Hematopoietic multipotent progenitor cell treated with erythropoietin and hydrocortisone succinate and interleukin-3 and kit ligand, for 4 days (in vitro differentiated cells): ENCODE data around the gene PDSS2.
A peak's percentile ranks its signal among the peaks of the same experiment; 100 is the strongest.
"Not testable (repeated sequence)": the region's sequence is repeated elsewhere in the genome, so short reads cannot be mapped to it uniquely, and the experiment has no call there.

Experiments used
- DNase-seq: peaks from one replicate; pipeline ENCODE4 v3.0.0-alpha.2; 2015

PDSS2 gene

DNA sequence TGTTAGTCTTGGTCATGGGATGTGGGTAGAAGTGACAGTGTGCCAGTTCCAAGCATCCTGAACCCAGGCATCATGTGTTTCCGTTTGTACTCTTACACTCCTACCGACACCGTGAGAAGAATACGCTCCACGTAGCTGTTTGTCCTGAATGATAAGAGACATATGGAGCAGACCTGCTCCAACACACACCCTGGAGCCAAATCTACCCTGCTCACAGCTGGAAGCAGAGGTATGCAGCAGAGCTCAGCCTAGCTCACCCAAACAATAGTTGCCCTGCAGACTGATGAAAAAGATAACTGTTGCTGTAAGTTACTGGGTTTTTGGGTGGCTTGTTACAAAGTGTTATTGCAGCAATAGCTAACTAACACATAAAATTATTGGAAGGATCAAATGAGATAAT, 14.3 kb upstream of the PDSS2 start:
- DNase-seq, result no peak

DNA sequence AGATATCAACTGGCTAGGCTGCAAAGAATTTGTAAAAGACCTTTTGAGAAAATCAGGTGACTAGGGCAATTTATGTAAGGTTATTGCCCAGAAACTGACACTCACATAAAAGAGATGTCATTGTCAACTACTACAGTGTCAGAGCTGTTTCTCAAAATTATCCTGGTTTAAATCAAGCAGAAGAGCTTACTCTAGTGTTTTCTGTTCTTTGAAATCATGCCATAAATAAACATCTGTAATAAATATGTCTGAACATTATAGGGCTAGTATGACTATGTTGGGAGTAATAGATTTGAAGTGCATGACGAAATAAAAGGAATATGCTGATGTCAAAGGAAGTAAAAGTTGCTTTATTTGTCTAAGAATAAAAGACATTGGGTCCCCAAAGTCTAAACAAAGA, 11.0 kb upstream of the PDSS2 start:
- no peak for DNase-seq

DNA sequence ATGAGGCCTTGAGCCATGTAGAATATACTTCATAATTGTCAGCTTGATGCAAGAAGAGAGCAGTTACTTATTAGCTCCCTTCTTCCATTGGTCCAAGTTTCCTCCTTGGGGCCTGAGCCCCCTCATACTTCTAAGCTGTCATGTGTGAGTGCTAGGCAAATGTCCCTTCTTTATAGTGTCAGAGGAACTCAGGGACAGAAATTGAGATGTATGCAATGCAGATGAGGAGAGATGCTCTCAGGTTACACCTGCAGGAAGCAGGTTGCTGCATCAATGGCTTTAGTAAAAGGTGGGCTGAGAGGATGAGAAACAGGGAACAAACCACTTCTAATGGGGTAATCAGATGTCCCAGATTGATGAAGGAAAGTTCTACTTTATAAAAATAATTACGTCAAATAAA, 6.7 kb upstream of the PDSS2 start:
- DNase-seq, result no peak

DNA sequence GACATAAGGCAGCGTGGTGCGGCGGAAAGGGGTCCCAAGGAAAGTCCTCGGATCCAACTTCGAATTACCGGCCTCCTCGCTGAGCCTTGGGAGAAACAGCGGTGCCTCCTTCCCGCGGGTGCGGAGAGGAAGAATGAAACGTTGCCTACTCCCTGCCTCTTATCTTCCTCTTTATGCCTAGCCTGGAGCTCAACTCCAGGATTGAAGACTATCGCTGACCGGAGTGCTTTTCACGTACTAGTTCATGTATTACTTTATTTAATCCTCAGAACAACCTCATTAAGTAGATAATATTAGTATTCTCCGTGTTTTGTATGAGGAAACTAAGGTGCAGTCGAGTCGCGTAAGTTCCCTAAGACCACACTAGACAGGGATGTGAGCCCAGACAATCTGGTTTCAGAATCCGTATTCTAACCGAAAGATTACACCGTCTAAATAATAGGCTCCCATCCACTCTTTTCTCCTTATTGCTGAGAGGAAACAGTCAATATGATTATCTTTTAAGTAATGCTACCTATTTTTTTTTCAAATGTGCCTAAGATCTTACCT, 793 bp upstream of the PDSS2 start:
- DNase-seq, result no peak

DNA sequence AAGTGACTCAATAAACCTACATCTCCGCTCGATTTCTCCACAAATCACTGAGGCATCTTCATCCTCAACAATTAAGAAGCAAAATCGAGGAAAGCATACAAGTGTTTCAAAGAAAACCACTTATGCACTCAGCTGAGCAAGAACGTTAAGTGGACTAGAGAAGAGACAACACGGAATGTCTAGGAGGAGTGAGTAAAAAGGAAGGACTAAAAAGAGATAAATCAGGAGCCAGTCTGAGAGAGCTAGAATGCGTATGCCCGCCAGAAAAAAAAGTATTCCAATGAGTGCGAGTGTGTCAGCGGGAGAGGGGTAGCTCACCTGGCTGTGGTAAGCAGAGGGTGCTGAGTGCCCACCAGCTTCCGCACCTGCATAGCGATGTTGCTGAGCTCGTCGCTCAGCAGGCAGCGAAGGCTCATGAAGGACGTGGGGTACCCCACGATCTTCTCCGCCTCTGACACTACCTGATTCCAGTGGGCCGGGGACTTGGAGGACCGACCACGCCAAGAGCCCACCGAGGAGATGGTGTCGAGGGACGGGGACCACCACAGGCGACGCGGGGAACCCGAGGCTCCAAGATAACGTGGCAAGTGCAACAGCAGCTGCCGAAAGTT, 587 bp downstream of the PDSS2 start:
- DNase-seq, result no peak

DNA sequence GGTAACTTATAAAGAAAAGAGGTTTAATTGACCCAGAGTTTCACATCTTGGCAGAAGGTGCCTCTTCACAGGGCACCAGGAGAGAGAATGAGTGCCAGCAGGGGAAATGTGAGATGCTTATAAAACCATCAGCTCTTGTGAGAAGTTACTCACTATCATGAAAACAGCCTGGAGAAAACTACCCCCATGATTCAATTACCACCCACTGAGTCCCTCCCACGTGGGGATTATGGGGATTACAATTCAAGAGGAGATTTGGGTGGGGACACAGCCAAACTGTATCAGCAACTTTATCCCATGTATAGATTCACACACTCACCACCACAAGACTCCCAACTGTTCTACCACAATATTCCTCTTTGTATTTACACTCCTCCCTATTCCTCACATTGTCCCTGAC, 10.6 kb downstream of the PDSS2 start:
- no peak for DNase-seq

DNA sequence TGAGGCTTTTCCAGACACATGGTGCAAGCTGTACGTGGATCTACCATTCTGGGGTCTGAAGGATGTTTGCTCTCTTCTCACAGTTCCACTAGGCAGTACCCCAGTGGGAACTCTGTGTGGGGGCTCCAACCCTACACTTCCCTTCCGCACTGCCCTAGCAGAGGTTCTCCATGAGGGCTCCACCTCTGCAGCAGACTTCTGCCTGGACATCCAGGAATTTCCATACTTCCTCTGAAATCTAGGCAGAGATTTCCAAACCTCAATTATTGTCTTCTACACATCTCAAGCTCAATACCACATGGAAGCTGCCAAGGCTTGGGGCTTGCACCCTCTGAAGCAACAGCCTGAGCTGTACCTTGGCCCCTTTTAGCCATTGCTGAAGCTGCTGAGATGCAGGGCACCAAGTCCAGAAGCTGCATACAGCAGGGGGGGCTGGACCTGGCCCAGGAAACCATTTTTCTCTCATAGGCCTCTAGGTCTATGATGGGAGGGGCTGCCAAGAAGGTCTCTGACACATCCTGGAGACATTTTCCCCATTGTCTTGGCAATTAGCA, 11.6 kb downstream of the PDSS2 start:
- DNase-seq, result no peak

DNA sequence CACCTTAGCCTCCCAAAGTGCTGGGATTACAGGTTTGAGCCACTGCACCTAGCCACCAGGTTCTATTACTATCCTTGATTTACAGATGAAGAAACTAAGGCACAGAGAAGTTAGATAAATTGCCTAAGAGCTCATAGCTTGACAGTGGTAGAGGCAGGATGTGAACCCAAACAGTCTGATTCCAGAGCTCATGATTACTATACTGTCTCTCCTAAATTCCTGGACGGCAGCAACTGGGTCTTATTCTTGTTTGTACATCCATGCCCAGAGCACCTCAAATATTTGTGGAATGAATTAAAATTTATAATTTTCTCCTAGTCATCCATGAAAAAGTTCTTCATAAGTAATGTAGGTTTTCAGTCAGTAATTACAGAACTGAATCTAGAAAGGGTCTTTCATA, 15.1 kb downstream of the PDSS2 start:
- DNase-seq, result no peak

DNA sequence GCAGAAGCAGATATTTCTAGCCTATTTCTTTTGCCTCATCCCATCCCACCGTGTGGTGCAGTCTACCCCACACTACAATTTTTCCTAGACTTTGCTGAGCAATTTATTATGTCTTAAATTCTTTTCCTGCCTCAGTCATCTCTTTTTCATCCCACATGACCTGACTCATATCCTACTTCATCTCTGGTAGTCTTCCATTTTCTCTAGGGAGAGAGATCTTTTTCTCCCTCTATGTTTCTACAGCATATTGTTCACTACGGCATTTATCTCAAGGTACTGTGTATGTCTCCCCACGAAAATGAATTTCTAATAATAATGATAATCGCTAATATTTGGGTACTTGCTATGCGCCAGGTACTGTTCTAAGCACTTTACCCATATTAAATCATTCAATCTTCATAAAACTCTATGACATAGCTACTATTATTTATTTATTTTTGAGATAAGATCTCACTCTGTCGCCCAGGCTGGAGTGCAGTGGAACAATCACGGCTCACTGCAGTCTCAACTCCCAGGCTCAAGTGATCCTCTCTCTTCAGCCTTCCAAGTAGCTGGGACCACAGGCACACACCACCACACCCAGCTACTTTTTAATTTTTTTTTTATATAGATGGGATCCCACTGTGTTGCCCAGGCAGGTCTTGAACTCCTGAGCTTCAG, 15.6 kb downstream of the PDSS2 start:
- DNase-seq, result no peak

DNA sequence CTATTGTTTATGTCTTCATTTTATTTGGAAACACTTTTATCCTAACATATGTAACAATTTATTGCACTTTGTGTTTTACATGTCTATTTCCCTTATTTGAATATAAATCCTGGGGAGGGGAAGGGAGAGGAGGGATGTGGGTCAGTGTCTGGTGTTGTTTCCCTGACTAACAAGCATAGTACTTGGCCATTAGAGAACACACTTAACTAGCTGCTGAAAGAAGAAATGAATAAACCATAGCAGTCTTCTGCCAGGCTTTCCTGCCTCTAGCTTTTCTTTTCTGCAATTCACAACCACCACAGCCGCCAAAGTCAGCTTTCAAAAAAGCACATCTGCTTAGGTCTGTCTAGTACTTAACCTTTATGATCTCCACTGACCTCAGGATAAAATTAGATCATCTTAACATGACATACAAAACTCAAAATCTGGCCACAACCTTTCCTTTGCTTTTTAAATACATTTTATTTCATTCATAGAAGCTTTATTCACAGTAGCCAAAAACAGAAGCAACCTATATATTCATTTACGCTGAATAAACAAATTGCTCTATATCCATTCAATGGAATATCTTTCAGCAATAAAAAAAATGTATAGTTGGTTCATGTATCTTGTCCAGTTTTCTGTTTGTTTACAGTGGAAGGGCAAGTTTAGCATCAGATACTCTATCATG, 16.3 kb downstream of the PDSS2 start:
- DNase-seq, result no peak

DNA sequence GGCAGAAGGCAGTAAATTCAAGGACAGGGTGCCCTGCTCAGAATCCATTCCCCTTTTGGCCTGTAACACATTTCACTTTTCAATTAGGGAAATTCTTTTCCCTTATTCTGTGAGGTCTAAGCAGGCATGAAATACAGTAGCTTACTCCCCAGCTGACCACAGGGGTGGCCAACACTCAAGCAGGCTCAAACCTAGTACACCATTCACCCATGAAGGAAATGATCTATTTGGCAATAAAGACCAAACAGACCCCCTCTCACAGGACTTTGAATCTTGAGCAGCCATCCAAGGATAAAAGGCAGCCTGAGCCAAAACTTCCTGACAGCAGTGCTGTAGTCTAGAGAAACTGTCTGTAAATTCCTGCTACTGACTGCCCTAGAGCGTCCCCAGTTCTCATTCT, 17.7 kb downstream of the PDSS2 start:
- DNase-seq, result no peak

DNA sequence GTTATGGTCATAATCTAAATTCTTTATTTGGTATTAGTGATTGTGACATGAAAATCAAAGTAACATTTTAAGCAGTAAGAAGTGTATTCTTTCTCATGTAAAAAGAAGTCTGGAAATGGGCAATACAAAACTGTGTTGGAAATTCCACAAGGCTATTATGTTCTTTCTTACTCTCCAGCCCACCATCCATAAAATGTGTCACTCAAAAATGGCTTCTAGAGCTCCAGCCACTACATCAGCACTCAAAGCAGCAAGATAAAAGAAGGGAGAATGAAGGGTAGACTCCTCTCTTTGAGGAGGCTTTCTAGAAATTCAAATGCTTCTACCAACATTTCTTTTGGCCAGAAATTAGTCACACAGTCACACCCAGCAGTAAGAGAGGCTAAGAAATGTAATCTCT, 18.4 kb downstream of the PDSS2 start:
- no peak for DNase-seq

DNA sequence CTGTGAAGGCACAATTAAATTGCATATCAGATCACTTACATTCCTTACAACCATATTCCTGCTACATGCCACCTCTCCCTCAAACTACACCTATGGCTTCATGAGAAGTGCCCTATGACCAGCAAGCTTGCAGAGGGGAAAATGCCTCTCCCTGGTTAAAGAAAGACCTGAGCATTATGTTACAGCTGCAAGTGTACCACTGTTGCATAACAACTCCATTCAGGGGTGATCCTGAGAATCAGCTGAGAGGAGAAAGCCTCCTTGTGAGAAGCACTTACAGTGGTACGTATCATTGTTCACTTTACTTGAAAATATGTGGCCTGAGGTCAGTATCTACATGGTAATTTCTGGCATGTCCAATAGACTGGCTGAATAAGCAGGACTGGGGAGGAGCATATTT, 20.0 kb downstream of the PDSS2 start:
- no peak for DNase-seq

DNA sequence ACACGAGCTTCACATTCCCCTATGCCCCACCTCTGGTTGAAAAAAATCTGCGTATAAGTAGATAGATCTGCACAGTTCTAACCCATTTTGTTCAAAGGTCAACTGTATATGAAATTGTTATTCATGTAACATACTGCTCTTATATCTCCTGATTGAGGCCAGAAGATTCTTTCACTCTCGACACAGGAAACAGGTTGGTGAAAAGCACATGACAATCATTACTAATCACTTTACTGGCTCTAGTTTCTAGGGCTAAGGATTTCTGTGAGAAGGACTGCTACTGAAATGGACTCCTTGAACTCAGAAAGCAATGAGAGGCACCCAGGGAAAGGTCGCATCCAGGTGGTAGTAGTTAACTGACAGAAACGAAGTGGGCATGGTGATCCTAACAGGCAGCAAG, 21.7 kb downstream of the PDSS2 start:
- no peak for DNase-seq

DNA sequence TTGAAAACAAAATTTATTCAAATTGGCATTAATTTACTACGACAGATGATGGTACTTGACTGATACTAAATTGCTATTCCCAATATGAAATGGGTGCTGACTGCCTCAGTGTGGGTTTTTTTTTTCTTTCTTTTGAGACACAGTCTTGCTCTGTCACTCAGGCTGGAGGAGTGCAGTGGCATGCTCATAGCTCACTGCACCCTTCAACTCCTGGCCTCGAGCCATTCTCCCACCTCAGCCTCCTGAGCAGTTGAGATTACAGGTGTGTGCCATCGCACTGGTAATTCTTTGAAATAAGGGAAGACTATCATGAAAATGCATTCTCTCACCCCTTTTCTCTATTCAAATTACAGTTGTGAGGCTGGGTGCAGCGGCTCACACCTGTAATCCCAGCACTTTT, 22.5 kb downstream of the PDSS2 start:
- no peak for DNase-seq

DNA sequence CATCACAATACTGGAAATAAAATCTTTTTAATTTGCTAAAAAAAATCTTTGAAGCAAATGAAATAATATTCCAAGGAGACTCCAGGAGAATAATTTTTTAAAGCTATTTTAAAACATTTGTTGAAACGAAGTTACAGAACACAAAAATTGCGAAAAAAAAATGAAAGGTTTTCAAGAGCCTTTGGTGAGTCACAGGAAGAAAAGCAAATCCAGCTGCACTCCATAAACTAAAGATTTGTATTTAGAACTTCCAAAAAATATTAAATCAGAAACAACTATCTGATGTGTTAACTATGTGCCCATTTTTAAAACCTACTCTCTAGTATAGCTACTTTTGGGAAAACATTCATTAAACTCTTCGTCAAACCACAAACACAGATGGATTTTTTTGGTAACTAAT, 23.6 kb downstream of the PDSS2 start:
- DNase-seq, result no peak

DNA sequence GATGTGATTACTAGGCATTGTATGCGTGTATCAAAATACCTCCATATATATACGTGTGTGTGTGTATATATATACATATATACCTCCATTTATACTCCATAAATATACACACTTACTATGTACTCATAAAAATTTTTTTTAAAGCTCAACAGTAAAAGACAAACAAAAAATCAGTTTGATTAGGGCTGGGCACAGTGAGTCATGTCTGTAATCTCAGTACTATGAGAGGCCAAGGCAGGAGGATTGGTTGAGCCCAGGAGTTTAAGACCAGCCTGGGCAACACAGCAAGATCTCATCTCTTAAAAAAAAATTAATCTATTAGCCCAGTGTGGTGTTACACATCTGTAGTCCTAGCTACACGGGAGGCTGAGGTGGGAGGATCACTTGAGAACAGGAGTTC, 24.6 kb downstream of the PDSS2 start:
- no peak for DNase-seq

DNA sequence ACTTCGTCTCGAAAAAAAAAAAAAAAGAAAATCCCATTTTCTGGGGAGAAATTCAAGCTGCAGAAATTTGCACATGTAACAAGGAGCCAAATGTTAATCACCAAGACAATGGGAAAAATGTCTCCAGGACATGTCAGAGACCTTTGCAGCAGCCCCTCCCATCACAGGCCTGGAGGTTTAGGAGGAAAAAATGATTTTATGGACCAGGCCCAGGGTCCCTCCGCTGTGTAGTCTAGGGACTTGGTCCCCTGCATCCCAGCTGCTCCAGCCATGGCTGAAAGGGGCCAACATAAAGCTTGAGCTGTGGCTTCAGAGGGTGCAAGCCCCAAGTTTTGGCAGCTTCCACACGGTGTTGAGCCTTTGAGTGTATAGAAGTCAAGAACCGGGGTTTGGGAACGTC, 33.4 kb downstream of the PDSS2 start:
- DNase-seq, result not testable (repeated sequence)

DNA sequence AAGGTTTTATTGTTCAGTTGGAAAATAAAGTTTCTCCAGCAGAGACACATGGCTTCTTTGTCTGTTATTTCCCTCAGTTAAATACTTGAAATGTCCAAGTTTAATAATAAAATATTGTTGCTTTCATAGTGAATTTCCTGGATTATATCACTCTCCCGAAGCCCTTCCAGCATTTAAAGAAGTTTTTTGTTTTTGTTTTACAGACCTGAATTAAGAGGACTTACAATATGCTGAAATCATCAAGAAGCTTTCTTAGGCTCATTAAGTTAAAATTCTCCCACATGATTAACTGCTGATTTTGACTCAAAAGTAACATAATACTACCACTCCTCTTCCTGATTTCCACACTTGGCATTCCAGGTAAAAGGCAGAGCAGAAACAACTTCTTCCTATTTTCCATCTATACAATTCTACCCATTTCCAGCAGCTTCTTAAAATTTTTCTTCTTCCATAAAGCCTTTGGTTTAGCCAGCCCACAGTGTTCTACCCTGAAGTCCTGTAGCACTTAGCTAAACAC, 35.8 kb downstream of the PDSS2 start:
- DNase-seq, result no peak

DNA sequence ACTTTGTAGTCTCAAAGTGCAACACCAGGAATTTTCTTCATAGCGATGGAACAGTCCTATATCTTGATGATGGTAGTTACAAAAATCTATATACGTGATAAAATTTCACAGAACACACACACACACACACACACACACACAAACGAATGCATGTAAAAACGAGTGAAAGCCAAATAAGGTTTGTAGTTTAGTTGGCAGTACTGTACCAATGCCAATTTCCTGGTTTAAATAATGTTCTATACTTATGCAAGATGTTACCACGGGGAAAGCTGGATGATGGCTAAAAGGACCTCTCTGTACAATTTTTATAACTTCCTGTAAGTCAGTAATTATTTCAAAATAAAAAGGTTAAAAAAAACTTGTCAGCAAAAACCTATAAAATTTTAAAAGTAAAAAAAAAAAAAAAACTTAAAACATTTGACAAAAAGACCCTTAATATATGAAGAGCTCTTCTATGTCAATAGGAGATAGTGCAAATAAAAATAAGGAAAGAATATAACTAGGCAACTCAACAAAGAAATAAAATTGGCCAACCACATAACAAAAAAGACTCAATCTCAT, 37.6 kb downstream of the PDSS2 start:
- no peak for DNase-seq

DNA sequence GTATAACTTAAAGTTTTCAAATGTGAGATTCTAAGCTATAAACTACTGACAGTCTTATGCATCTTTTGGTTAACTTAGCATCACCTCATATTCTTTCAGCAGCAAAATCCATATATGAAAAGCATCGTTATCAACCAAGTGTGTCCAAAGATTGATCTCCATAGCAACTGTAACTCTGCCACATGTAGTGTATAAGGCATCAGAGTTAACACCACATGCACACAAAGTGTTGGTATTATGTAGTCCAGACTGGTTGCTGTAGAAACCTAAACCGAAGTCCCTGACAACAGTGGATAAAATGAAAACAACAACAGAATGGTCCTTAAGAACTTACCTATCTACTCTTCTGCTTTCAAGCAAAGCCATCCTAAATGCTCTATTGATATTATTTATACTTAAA, 39.6 kb downstream of the PDSS2 start:
- DNase-seq, result no peak

DNA sequence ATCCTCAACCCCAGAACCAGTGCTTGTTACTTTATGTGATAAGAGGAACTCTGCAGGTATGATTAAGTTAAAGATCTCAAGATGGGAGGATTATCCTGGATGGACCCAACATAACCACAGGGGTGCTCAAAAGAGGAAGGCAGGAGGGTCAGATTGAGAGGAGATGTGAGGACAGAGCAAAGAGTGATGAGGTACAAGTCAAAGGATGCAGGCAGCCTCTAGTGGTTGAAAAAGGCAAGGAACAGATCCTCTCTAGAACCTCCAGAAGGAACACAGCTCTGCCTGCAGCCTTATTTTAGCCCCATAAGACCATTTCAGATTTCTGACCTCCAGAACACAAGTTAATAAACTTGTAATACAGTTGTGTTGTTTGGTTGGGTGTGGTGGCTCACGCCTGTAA, 41.2 kb downstream of the PDSS2 start:
- DNase-seq, result peak; percentile 65

DNA sequence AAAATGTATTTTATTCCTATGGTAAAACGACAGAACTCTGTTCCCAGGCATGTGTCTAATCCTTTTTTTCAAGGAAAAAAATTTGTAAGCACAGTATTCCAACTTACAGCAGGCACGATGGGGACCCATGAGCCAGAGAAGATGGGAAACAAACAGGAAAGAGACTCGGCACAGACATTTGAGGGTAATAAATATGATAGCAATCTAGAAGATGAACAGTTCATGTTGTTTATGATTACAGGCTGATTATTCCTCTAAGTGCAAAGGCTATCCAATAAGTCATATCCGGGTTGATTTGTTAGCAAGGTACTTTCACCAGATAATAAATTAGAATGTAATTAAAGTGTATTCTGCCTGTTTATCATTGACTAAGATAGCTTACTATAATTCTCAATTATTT, 43.2 kb downstream of the PDSS2 start:
- no peak for DNase-seq
